Smooth muscle cell of the brain vasculature (primary cell): ENCODE results near the gene MS4A3.
"Not testable (repeated sequence)": the region's sequence is repeated elsewhere in the genome, so short reads cannot be mapped to it uniquely, and the experiment has no call there.

Experiments used
- DNase-seq: peaks from one replicate; pipeline ENCODE4 v3.0.0-alpha.2; 2012; ENCODE audit warnings: low read depth, low spot score

The MS4A3 gene

GRCh38 chr11:60088364-60088763, 31.9 kb downstream of the MS4A3 start, which contains the start of gene MS4A2:
TSS of gene MS4A2 (plus strand) at chr11:60088664. CDS start at chr11:60088766, 102 bp downstream.
- no peak for DNase-seq

GRCh38 chr11:60095477-60096120, 39.1 kb downstream of the MS4A3 start:
- DNase-seq, result no peak

GRCh38 chr11:60097189-60097588, 40.7 kb downstream of the MS4A3 start:
- no peak for DNase-seq

GRCh38 chr11:60098508-60098907, 42.0 kb downstream of the MS4A3 start:
- DNase-seq, result no peak

GRCh38 chr11:60100516-60100915, 44.1 kb downstream of the MS4A3 start:
- DNase-seq, result no peak

GRCh38 chr11:60101368-60101767, 44.9 kb downstream of the MS4A3 start:
- not testable (repeated sequence) for DNase-seq

- not testable (repeated sequence) for DNase-seq
These were observed 48.1 kb downstream of the MS4A3 start for GRCh38 chr11:60104471-60105115.

GRCh38 chr11:60108631-60109030, 52.2 kb downstream of the MS4A3 start:
- DNase-seq, result not testable (repeated sequence)

- no peak for DNase-seq
These were observed 55.3 kb downstream of the MS4A3 start for GRCh38 chr11:60111793-60112192.

- DNase-seq, result no peak
These were observed 60.7 kb downstream of the MS4A3 start for GRCh38 chr11:60116996-60117790.

- no peak for DNase-seq
These were observed 61.9 kb downstream of the MS4A3 start for GRCh38 chr11:60118338-60118737.

- DNase-seq, result no peak
These were observed 63.2 kb downstream of the MS4A3 start for GRCh38 chr11:60119710-60120109.
